Cardiac muscle cell (in vitro differentiated cells and primary cell): ENCODE data around the gene TOP2A. TPM values are rescaled to one million over a fixed set of nuclear protein-coding genes. Genes with fewer than 3 reads are reported as not detected.
A peak's percentile ranks its signal among the peaks of the same experiment; 100 is the strongest.

Experiments used
- DNase-seq, 2 donors: peaks; one replicate each; pipeline versions ENCODE4 v3.0.0 to v3.0.0-alpha.2; 2010 to 2017; ENCODE audit warnings: low read depth in 1 of 2, low spot score in 1 of 2
- H3K27ac ChIP-seq: fragments of 200-600 bp; sonication (generic); 2 replicates; pipeline ENCODE4 v1.5.1; 2016
- H3K27me3 ChIP-seq: fragments of 200-600 bp; sonication (generic); 2 replicates; pipeline ENCODE4 v1.6.0; 2016; ENCODE audit warnings: control low read depth
- H3K36me3 ChIP-seq: fragments of 200-600 bp; sonication (generic); 2 replicates; pipeline ENCODE4 v1.5.1; 2016; ENCODE audit warnings: control low read depth
- H3K4me1 ChIP-seq: fragments of 200-600 bp; sonication (generic); 2 replicates; pipeline ENCODE4 v1.8.1; 2017; ENCODE audit warnings: low read depth, mild to moderate bottlenecking, mixed run types
- H3K4me3 ChIP-seq: fragments of 200-600 bp; sonication (generic); 2 replicates; pipeline ENCODE4 v1.5.1; 2016; ENCODE audit warnings: mild to moderate bottlenecking
- H3K9me3 ChIP-seq: fragments of 200-600 bp; sonication (generic); 2 replicates; pipeline ENCODE4 v1.5.1; 2017; ENCODE audit warnings: low read depth, mild to moderate bottlenecking, control low read depth
- polyA plus RNA-seq: library from polyadenylated mRNA; unstranded; fragments of >200 nt; fragmentation: Nextera tagmentation; extraction: Ambion mirVana; gene quantifications from 2 replicates; pipeline ENCODE4 v1.2.1, GENCODE V29; 2016
- total RNA-seq: library from RNA; depleted of rRNA; stranded (reverse); fragments of >200 nt; gene quantifications from 2 replicates; pipeline ENCODE4 v1.2.3, GENCODE V29; 2016
- TF ChIP-seq, protein P1 (sequence below): IDR thresholded peaks from 2 replicates; pipeline ENCODE4 v1.5.1; 2012; ENCODE audit warnings: low read depth, mild to moderate bottlenecking, low read length

Gene TOP2A
- total and polyA plus RNA-seq, 2 experiments from 2014 or later: 21.7 to 127 TPM

DNA sequence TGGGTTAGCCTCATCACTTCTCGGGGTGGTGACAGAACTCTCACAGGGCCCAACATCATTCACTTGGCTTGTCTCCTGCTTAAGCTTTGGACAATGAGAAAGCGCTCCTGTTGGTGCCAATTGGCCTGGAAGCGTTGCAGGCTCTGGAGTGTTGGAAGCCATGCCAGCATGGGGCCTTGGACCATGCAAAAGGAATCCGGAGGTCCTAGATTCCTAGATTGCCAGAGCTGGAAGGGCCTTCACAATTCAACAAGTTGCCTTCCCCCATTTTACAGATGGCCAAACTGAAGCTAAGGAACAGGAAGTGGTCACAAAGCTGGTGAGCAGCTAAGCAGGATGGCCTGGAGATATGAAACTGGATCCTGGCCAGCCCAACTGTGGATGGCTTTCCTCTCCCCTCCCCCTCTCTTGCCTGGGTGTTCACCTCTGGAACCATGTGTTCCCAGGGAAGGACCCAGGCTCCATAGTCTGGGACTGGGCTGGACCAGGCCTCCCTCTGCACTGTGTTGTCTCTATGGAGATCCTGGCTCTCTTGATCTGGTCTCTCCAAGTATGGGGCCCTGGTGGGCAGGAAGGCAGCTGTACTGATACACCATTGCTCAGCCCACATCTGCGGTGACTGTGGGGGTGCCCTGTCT lies 19.5 kb upstream of the TOP2A start:
- H3K4me1 ChIP-seq: no peaks in the 10 kb centered on the region

DNA sequence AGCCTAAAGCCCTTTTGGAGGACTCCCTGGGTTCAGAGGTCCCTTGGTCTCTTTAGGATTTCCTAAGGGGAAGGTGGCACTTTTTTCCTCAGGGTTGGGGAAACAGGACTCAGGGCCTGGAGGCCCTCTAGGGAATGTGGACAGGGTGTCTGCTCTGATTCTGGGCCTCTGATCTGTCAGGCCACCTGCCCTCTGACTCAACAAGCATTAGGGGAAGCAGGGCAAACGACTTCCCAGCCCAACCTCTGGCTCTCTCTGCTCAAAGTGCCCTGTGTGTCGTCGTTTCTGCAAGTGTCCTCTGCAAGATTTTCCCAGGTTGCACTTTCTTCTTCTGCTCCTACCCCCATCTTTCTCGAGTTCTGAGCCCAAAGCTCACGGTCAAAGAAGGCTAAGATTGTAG lies 18.9 kb upstream of the TOP2A start:
- Histone ChIP-seq H3K27me3 (no peaks in the 10 kb centered on the region), H3K4me3 (no peak overlapping the region), H3K9me3 (no peaks in the 10 kb centered on the region), H3K36me3 (no peaks in the 10 kb centered on the region), H3K27ac (no peak overlapping the region), H3K4me1 (no peaks in the 10 kb centered on the region)
- DNase-seq: no peak
- TF ChIP-seq, protein P1, sequence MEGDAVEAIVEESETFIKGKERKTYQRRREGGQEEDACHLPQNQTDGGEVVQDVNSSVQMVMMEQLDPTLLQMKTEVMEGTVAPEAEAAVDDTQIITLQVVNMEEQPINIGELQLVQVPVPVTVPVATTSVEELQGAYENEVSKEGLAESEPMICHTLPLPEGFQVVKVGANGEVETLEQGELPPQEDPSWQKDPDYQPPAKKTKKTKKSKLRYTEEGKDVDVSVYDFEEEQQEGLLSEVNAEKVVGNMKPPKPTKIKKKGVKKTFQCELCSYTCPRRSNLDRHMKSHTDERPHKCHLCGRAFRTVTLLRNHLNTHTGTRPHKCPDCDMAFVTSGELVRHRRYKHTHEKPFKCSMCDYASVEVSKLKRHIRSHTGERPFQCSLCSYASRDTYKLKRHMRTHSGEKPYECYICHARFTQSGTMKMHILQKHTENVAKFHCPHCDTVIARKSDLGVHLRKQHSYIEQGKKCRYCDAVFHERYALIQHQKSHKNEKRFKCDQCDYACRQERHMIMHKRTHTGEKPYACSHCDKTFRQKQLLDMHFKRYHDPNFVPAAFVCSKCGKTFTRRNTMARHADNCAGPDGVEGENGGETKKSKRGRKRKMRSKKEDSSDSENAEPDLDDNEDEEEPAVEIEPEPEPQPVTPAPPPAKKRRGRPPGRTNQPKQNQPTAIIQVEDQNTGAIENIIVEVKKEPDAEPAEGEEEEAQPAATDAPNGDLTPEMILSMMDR: no peak

More for the DNA sequence above, 19.5 kb upstream of the TOP2A start:
- no peaks in the 10 kb centered on the region for H3K36me3 ChIP-seq
- TF ChIP-seq, protein P1: no peak
- H3K9me3 ChIP-seq: no peaks in the 10 kb centered on the region
- DNase-seq: no peak
- H3K4me3 ChIP-seq: no peak overlapping the region
- H3K27ac ChIP-seq: no peak overlapping the region
- no peaks in the 10 kb centered on the region for H3K27me3 ChIP-seq

DNA sequence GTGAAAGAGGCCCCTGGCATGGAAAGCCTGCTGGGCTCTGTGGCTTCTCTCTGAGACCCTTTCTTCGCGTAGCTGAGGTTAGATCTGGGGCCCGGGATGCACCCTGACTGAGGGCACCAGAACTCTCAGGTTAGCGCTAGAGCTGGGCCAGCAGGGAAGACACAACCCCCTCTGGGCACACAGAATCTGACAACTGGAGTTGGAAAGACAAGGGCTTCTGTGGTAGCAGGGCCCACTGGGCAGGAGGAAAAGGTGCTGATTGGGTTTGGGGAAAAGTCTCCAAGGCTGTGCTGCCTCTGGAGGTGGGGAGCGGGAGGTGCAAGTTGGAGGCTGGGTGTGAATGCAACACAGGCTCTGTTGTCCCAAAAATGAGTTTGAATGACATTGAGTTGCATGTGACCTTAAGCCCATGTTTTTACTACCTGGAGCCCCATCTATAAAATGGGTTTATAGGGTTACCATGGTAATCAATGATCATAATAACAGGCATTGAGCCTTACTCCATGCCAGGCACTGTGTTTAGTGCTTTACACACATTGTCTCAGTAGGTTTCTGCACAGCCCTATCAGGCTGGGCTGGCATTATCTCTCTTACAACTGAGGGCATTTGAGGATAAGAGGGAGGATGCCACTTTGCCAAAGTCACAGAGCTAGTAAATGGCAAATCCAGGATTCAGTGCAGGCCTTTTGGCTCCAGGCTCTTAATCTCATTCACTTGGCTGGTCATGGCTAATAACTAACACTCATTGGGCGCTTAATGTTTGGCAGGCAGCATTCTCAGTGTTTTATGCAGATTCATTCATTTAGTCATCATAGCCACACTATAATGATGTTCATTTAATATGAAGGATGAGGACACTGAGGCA lies 16.1 kb upstream of the TOP2A start:
- H3K27me3 ChIP-seq: no peaks in the 10 kb centered on the region
- H3K4me3 ChIP-seq: no peak overlapping the region
- no peaks in the 10 kb centered on the region for H3K4me1 ChIP-seq
- TF ChIP-seq, protein P1: peak; percentile 66
- no peak overlapping the region for H3K27ac ChIP-seq
- DNase-seq: no peak
- H3K9me3 ChIP-seq: no peaks in the 10 kb centered on the region
- H3K36me3 ChIP-seq: no peaks in the 10 kb centered on the region

DNA sequence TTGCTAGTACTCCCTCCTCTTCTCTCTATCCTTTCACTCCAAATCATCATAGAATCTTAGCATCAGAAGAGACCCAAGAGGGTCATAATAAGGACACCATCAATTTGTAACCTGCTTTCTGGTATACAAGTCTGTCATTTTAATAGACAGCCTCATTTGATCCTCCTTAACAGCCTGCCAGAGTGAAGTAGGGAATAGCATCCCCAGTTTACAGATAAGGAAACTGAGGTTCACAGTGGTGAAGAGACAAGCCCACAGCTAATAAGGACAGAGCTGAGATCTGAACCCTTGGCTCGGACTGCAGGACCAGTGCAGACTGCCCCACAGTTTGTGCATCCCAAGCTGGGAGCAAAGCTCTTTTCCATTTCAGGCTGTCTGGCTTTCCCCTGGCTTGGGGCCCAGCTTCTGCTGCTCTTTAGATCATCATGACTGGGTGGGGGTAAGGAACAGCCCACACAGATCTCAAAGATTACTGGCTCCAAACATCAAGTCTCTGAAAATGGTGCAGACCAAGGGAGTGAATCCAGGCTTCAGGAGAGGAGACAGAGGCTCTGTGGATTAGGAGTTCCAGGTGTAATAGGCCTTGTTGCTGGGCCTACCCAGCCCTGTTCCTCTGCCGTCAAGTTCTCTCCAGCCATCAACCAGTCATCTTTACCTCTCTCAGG lies 15.3 kb upstream of the TOP2A start:
- H3K27ac ChIP-seq: no peak overlapping the region
- no peaks in the 10 kb centered on the region for H3K4me1 ChIP-seq
- no peaks in the 10 kb centered on the region for H3K27me3 ChIP-seq
- H3K9me3 ChIP-seq: no peaks in the 10 kb centered on the region
- peak in 1 of 2 donors; percentile 68 for DNase-seq
- no peak overlapping the region for H3K4me3 ChIP-seq
- no peaks in the 10 kb centered on the region for H3K36me3 ChIP-seq
- TF ChIP-seq, protein P1: no peak

DNA sequence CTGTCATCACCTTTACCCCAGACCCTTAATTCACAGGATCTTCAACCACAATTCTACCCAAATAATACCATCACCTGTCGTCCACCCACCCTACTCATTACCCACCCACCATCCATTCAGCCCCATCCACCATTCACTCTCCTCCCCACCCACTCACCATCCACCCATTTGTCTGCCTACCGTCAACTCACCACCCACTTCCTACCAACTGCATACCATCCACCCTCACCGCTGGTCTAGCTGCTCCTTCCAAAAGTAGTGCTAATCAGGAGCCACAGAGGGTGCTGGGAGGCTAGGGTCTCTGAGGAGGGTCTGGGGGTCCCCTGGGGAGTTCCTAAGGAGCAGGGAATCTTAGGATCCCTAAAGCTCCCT lies 13.5 kb upstream of the TOP2A start:
- H3K4me1 ChIP-seq: no peaks in the 10 kb centered on the region
- H3K4me3 ChIP-seq: no peak overlapping the region
- DNase-seq: no peak
- no peak overlapping the region for H3K27ac ChIP-seq
- TF ChIP-seq, protein P1: no peak
- H3K9me3 ChIP-seq: no peaks in the 10 kb centered on the region
- H3K36me3 ChIP-seq: no peaks in the 10 kb centered on the region
- H3K27me3 ChIP-seq: no peaks in the 10 kb centered on the region
